Measurements from ENCODE around the gene PNLIPRP2. TPM values are rescaled to one million over a fixed set of nuclear protein-coding genes. Genes with fewer than 3 reads are reported as not detected.

The PNLIPRP2 gene
- total and polyA plus RNA-seq, 8 donors, result 1.3 to 11.9 (median 4.1) TPM; not detected in 3

- H3K27ac ChIP-seq, result no peak overlapping the region
- H3K4me1 ChIP-seq, result peaks cover 0 to 18% (median 7%) of the 10 kb centered on the region in 4 donors
- intact Hi-C loops (cut with DNase I; ENCODE audit: low total_unique reads), result no loop called here
Measured at GRCh38 chr10:116612107-116612769, 8.5 kb upstream of the PNLIPRP2 start.

GRCh38 chr10:116613471-116613870 is 7.3 kb upstream of the PNLIPRP2 start:
- 62 to 82% (median 78%) methylated on average over 2 of the region's 2 CpGs for WGBS, 5 donors
- TF ChIP-seq EP300 (IDR thresholded peaks at IDR 0.05) (no peak), POLR2AphosphoS5 (IDR thresholded peaks at IDR 0.05) (no peak), CTCF (IDR thresholded peaks at IDR 0.05) (no peak), POLR2A (IDR thresholded peaks at IDR 0.05) (no peak)
- H3K27ac ChIP-seq, result no peak overlapping the region
- no peaks in the 10 kb centered on the region for H3K36me3 ChIP-seq
- no peak for DNase-seq
- peaks cover 0 to 18% (median 7%) of the 10 kb centered on the region in 4 donors for H3K4me1 ChIP-seq
- peaks cover 4 to 36% (median 23%) of the 10 kb centered on the region in 3 donors for H3K27me3 ChIP-seq
- intact Hi-C loops (cut with DNase I; ENCODE audit: low total_unique reads), result no loop called here
- no peak overlapping the region for H3K4me3 ChIP-seq
- peaks cover 0 to 17% (median 8%) of the 10 kb centered on the region in 4 donors for H3K9me3 ChIP-seq

More at GRCh38 chr10:116612107-116612769, 8.5 kb upstream of the PNLIPRP2 start:
- Histone ChIP-seq H3K9me3 (peaks cover 0 to 17% (median 8%) of the 10 kb centered on the region in 4 donors), H3K4me3 (no peak overlapping the region), H3K36me3 (no peaks in the 10 kb centered on the region), H3K27me3 (peaks cover 4 to 36% (median 24%) of the 10 kb centered on the region in 3 donors)
- WGBS, 5 donors, result 88 to 94% (median 93%) methylated on average over 8 of the region's 8 CpGs
- no peak for TF ChIP-seq EP300 (IDR thresholded peaks at IDR 0.05)
- no peak for TF ChIP-seq POLR2A (IDR thresholded peaks at IDR 0.05)
- TF ChIP-seq POLR2AphosphoS5 (IDR thresholded peaks at IDR 0.05), result no peak
- DNase-seq, result no peak

GRCh38 chr10:116614796-116615195 is 6.0 kb upstream of the PNLIPRP2 start:
- Histone ChIP-seq H3K4me1 (peaks cover 0 to 10% (median 1%) of the 10 kb centered on the region in 4 donors), H3K27ac (no peak overlapping the region), H3K27me3 (peaks cover 4 to 23% (median 10%) of the 10 kb centered on the region in 3 donors), H3K9me3 (peaks cover 0 to 13% (median 4%) of the 10 kb centered on the region in 4 donors), H3K4me3 (no peak overlapping the region), H3K36me3 (no peaks in the 10 kb centered on the region)
- WGBS, 5 donors, result 35 to 63% (median 56%) methylated on average over 2 of the region's 2 CpGs
- no peak for DNase-seq
- intact Hi-C loops (cut with DNase I; ENCODE audit: low total_unique reads), result no loop called here
- TF ChIP-seq POLR2A (IDR thresholded peaks at IDR 0.05) (no peak), POLR2AphosphoS5 (IDR thresholded peaks at IDR 0.05) (no peak), CTCF (IDR thresholded peaks at IDR 0.05) (no peak), EP300 (IDR thresholded peaks at IDR 0.05) (no peak)

GRCh38 chr10:116615199-116615776 is 5.5 kb upstream of the PNLIPRP2 start:
- peaks cover 1 to 18% (median 5%) of the 10 kb centered on the region in 3 donors for H3K27me3 ChIP-seq
- no peak overlapping the region for H3K4me3 ChIP-seq
- 86 to 95% (median 90%) methylated on average over 3 of the region's 3 CpGs for WGBS, 5 donors
- no peaks in the 10 kb centered on the region for H3K36me3 ChIP-seq
- no peak for DNase-seq
- peaks cover 0 to 8% (median 2%) of the 10 kb centered on the region in 4 donors for H3K9me3 ChIP-seq
- no peak overlapping the region for H3K27ac ChIP-seq
- peaks cover 0 to 12% (median 3%) of the 10 kb centered on the region in 4 donors for H3K4me1 ChIP-seq
- intact Hi-C loops (cut with DNase I; ENCODE audit: low total_unique reads), result no loop called here
- no peak for TF ChIP-seq POLR2AphosphoS5 (IDR thresholded peaks at IDR 0.05)
- TF ChIP-seq EP300 (IDR thresholded peaks at IDR 0.05), result no peak
- no peak for TF ChIP-seq POLR2A (IDR thresholded peaks at IDR 0.05)
- TF ChIP-seq CTCF (IDR thresholded peaks at IDR 0.05), result no peak
